ENCODE data around the gene RAB6B. TPM values are rescaled to one million over a fixed set of nuclear protein-coding genes. Genes with fewer than 3 reads are reported as not detected.

Gene RAB6B
- total RNA-seq, 1 donor: 0.36 TPM

GRCh38 chr3:133857767-133858166 lies 37.9 kb downstream of the RAB6B start:
- no peak overlapping the region for H3K4me3 ChIP-seq (ENCODE audit: low read depth, low read length)
- no peak for TF ChIP-seq CTCF (IDR thresholded peaks at IDR 0.05; ENCODE audit: insufficient read depth, low read length)
- no peak for DNase-seq (ENCODE audit: low read depth)

- DNase-seq (ENCODE audit: low read depth): peak; percentile 23
- TF ChIP-seq CTCF (IDR thresholded peaks at IDR 0.05; ENCODE audit: insufficient read depth, low read length): no peak
- no peak overlapping the region for H3K4me3 ChIP-seq (ENCODE audit: low read depth, low read length)
Observed at GRCh38 chr3:133856316-133856715, 39.4 kb downstream of the RAB6B start.

- TF ChIP-seq CTCF (IDR thresholded peaks at IDR 0.05; ENCODE audit: insufficient read depth, low read length): no peak
- DNase-seq (ENCODE audit: low read depth): peak; percentile 10
- H3K4me3 ChIP-seq (ENCODE audit: low read depth, low read length): no peak overlapping the region
Observed at GRCh38 chr3:133855772-133856171, 39.9 kb downstream of the RAB6B start.

GRCh38 chr3:133855002-133855370 lies 40.7 kb downstream of the RAB6B start:
- H3K4me3 ChIP-seq (ENCODE audit: low read depth, low read length): no peak overlapping the region
- DNase-seq (ENCODE audit: low read depth): no peak
- TF ChIP-seq CTCF (IDR thresholded peaks at IDR 0.05; ENCODE audit: insufficient read depth, low read length): no peak

GRCh38 chr3:133854264-133855001 lies 41.2 kb downstream of the RAB6B start:
- no peak overlapping the region for H3K4me3 ChIP-seq (ENCODE audit: low read depth, low read length)
- no peak for TF ChIP-seq CTCF (IDR thresholded peaks at IDR 0.05; ENCODE audit: insufficient read depth, low read length)
- no peak for DNase-seq (ENCODE audit: low read depth)

- no peak for TF ChIP-seq CTCF (IDR thresholded peaks at IDR 0.05; ENCODE audit: insufficient read depth, low read length)
- no peak overlapping the region for H3K4me3 ChIP-seq (ENCODE audit: low read depth, low read length)
- DNase-seq (ENCODE audit: low read depth): no peak
Observed at GRCh38 chr3:133853925-133854227, 41.8 kb downstream of the RAB6B start.
